Measurements from ENCODE around the gene XRRA1. TPM values are rescaled to one million over a fixed set of nuclear protein-coding genes. Genes with fewer than 3 reads are reported as not detected.

The XRRA1 gene
- total RNA-seq, 1 experiment from 2014 or later: 17.3 TPM

DNA sequence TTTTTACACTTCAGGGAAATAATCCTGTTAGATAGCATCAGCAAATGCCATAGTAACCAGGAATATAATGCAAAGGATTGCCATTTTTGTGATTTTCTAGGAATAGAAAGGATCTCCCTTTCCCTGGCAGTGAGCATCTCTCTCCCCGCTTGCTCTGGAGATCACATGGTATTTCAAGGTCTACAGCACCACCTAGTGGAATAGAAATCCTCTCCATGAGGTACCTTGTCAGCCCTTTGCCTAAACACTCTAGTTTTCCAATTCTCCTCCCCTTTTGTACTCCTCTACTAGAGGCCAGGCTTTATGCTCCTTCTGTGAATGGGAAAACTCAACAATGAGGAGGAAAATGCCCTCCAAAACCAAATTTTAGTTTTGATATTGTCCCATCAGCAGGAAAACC lies 78.4 kb downstream of the XRRA1 start:
- Histone ChIP-seq H4K20me1 (ENCODE audit: insufficient read depth) (no peaks in the 10 kb centered on the region), H3K79me2 (ENCODE audit: insufficient read depth, low read length) (no peaks in the 10 kb centered on the region), H3K4me2 (ENCODE audit: low read length) (no peak overlapping the region), H3K27ac (ENCODE audit: low read depth, low read length) (no peak overlapping the region), H3K27me3 (ENCODE audit: insufficient read depth, low read length) (no peaks in the 10 kb centered on the region), H3K36me3 (ENCODE audit: control insufficient read depth in 1 of 2, insufficient read depth in 2 of 2, low read length in 2 of 2) (peaks cover 0 to 31% of the 10 kb centered on the region in 2 experiments; a peak in 1 of 4 replicates), H2AFZ (ENCODE audit: low read depth, low read length, poor library complexity, severe bottlenecking) (no peak overlapping the region), H3K9me2 (ENCODE audit: insufficient read depth) (no peaks in the 10 kb centered on the region), H3K4me1 (ENCODE audit: control insufficient read depth in 1 of 2, insufficient read depth in 2 of 2, low read length in 2 of 2) (no peaks in the 10 kb centered on the region), H3K9me3 (ENCODE audit: control insufficient read depth in 1 of 2, insufficient read depth in 1 of 2, low read depth in 1 of 2, low read length in 2 of 2) (peaks cover 30 to 35% of the 10 kb centered on the region in 2 experiments), H3K9ac (ENCODE audit: low read length) (no peak overlapping the region), H3K4me3 (replicated peaks in 1 of 2; ENCODE audit: low read depth in 1 of 2, low read length in 2 of 2) (no peak overlapping the region)
- DNase-seq (ENCODE audit: low read depth, low spot score) (peak; percentile 10), ATAC-seq (peak; percentile 81)
- no TSS peak for BruUV-seq (replicated peaks)
- ChIA-PET POLR2A (no interaction called here), RAD21 (ENCODE audit: low non-redundant PET in 1 of 2, low total read pairs in 2 of 2, uncharacterized antibody in 2 of 2, unreplicated experiment in 2 of 2) (no interaction called here), CTCF (no interaction called here)
- intact Hi-C loops (cut with micrococcal nuclease): no loop called here
- TF ChIP-seq RAD21 (IDR thresholded peaks at IDR 0.05; ENCODE audit: low read depth): peak; percentile 40; the same call in 1 of the 2 replicates
- TF ChIP-seq, protein P1, sequence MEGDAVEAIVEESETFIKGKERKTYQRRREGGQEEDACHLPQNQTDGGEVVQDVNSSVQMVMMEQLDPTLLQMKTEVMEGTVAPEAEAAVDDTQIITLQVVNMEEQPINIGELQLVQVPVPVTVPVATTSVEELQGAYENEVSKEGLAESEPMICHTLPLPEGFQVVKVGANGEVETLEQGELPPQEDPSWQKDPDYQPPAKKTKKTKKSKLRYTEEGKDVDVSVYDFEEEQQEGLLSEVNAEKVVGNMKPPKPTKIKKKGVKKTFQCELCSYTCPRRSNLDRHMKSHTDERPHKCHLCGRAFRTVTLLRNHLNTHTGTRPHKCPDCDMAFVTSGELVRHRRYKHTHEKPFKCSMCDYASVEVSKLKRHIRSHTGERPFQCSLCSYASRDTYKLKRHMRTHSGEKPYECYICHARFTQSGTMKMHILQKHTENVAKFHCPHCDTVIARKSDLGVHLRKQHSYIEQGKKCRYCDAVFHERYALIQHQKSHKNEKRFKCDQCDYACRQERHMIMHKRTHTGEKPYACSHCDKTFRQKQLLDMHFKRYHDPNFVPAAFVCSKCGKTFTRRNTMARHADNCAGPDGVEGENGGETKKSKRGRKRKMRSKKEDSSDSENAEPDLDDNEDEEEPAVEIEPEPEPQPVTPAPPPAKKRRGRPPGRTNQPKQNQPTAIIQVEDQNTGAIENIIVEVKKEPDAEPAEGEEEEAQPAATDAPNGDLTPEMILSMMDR (IDR thresholded peaks at IDR 0.05 in 2 of 3, conservative IDR thresholded peaks at IDR 0.05 in 1 of 3; ENCODE audit: borderline replicate concordance in 1 of 3, insufficient read depth in 1 of 3, low read depth in 2 of 3, low read length in 2 of 3): peak in 2 of 3 experiments; percentile 31 to 48; a peak in 3 of 6 replicates
- TF ChIP-seq, protein P2, sequence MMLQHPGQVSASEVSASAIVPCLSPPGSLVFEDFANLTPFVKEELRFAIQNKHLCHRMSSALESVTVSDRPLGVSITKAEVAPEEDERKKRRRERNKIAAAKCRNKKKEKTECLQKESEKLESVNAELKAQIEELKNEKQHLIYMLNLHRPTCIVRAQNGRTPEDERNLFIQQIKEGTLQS (IDR thresholded peaks at IDR 0.05): no peak

DNA sequence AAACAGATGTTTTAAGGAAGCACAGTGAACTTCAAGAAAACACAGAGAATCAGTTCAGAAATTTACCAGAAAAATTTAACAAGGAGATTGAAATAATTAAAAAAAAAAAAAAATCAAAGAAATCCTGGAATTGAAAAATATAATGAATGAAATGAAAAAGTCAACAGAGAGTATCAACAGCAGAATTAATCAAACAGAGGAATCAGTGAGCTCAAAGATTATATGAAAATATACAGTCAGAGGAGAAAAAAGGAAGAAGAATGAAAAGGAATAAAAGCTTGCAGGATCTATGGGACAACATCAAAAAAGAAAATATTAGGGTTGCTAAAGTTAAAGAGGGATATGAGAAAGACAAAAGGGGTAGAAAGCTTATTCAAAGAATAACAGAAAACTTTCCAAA lies 82.3 kb downstream of the XRRA1 start:
- ChIA-PET CTCF (no interaction called here), RAD21 (ENCODE audit: low non-redundant PET in 1 of 2, low total read pairs in 2 of 2, uncharacterized antibody in 2 of 2, unreplicated experiment in 2 of 2) (no interaction called here), POLR2A (no interaction called here)
- intact Hi-C loops (cut with micrococcal nuclease): no loop called here
- Histone ChIP-seq H3K9me2 (ENCODE audit: insufficient read depth) (no peaks in the 10 kb centered on the region), H3K79me2 (ENCODE audit: insufficient read depth, low read length) (no peaks in the 10 kb centered on the region), H3K27me3 (ENCODE audit: insufficient read depth, low read length) (no peaks in the 10 kb centered on the region), H3K4me2 (ENCODE audit: low read length) (no peak overlapping the region), H4K20me1 (ENCODE audit: insufficient read depth) (no peaks in the 10 kb centered on the region), H3K27ac (ENCODE audit: low read depth, low read length) (no peak overlapping the region), H3K9ac (ENCODE audit: low read length) (no peak overlapping the region), H3K9me3 (ENCODE audit: control insufficient read depth in 1 of 2, insufficient read depth in 1 of 2, low read depth in 1 of 2, low read length in 2 of 2) (peaks cover 23 to 42% of the 10 kb centered on the region in 2 experiments), H3K4me3 (replicated peaks in 1 of 2; ENCODE audit: low read depth in 1 of 2, low read length in 2 of 2) (no peak overlapping the region), H3K36me3 (ENCODE audit: control insufficient read depth in 1 of 2, insufficient read depth in 2 of 2, low read length in 2 of 2) (peaks cover 0 to 48% of the 10 kb centered on the region in 2 experiments; a peak in 1 of 4 replicates), H3K4me1 (ENCODE audit: control insufficient read depth in 1 of 2, insufficient read depth in 2 of 2, low read length in 2 of 2) (no peaks in the 10 kb centered on the region), H2AFZ (ENCODE audit: low read depth, low read length, poor library complexity, severe bottlenecking) (no peak overlapping the region)
- ATAC-seq (no peak), DNase-seq (ENCODE audit: low read depth, low spot score) (no peak)
- no TSS peak for BruUV-seq (replicated peaks)
- TF ChIP-seq CBX3 (IDR thresholded peaks at IDR 0.05; ENCODE audit: low read depth) (0 out of 2 replicates have a peak, but pooled peaks have one; percentile 28), SIN3A (IDR thresholded peaks at IDR 0.05; ENCODE audit: low read depth) (no peak)
